T1000 (cell line): ENCODE measurements around the gene NBPF1.
"Not testable (repeated sequence)": the region's sequence is repeated elsewhere in the genome, so short reads cannot be mapped to it uniquely, and the experiment has no call there.

Experiments used
- DNase-seq: peaks from one replicate; lab custom pipeline; 2025; ENCODE audit warnings: mixed read lengths; lab: John Stamatoyannopoulos, UW

The NBPF1 gene

DNA sequence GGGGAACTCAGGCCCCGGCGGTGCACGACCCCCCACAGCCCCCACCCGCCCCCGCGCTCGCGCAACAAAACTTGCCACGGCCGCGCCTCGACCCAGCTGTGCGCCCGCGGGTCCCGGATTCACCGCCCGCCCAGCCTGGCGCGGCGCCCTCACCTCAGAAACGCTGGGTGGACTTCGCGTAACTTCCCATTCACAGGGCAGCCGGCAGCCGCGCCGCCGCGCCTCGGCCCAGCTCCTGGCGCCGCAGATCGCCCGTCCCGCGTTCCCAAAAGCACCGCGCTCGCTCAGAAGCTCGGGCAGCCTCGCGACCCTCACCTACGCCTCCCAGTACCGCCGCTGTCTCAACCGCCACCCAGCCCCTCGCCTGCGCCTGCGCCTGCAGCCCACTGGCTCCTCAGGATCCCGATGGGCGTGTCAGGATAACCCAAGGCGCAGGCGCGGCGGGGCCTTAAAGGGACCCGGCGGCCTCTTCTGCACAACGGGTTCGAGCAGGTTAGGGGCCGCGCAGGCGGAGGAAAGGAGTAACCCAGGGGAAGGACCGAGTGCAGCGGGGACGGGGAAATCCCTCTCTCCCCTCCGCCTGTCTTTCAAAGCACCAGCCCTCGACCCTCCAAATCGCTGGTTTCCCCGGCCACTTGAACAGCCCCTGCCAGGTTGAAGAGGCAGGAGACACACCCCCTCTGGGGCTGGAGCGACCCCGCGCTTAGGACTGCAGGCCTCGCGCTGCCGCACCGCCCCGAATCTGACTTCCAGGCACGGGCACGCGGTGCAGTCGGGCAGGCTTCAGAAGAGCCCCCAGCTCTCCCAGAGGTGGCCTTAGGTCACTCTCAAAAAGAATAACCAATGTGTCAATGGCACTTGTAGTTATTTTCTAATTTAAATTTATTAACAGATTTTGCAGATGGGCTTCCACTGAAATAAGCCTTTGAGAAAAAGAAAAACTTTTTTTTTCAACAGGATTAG, at the start of gene NBPF1:
Gene NBPF1 (minus strand): TSS at position 380 of the 963 bp plus-strand sequence.
- DNase-seq = peak; percentile 96

- DNase-seq = not testable (repeated sequence)
Observed at GRCh38 chr1:16658234-16658633, 44.9 kb upstream of the NBPF1 start.

GRCh38 chr1:16656981-16657683, 43.8 kb upstream of the NBPF1 start:
- not testable (repeated sequence) for DNase-seq

GRCh38 chr1:16656574-16656973, 43.2 kb upstream of the NBPF1 start:
- not testable (repeated sequence) for DNase-seq

DNA sequence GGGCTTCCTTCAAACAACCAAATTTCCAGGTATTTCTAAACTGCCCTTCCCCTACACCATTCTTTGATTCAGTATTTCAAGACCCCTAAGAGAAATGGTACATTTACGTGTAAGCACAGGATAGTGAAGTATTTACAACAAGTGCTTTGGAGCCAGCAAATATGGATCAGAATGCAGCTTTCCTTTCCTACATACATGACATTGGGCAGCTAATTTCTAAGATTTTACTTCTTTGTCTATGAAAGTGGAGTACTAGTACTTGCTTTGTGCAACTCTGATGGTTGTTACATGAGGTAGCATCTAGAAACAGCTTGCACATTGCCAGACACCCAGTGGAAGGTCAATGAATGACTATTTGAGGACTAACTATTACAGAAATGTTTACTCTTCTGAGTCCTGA, 38.2 kb upstream of the NBPF1 start:
- not testable (repeated sequence) for DNase-seq

GRCh38 chr1:16649960-16650359, 36.6 kb upstream of the NBPF1 start:
- not testable (repeated sequence) for DNase-seq

DNA sequence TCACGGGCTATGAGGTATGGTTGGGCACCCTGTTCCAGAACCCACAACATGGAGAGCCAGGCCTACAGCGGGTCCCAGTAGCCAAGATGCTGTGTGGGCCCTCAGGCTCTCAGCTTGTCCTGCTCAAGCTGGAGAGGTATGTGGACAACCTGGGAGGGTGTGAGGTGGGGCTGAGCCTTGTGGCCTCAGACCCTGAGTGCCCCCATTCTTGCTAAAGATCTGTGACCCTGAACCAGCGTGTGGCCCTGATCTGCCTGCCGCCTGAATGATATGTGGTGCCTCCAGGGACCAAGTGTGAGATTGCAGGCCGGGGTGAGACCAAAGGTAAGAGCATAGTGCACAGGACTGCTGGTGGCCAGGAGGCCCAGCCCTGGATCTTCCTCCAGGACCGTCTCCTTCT, 36.0 kb upstream of the NBPF1 start:
- DNase-seq = not testable (repeated sequence)

GRCh38 chr1:16648756-16649155, 35.4 kb upstream of the NBPF1 start:
- not testable (repeated sequence) for DNase-seq

DNA sequence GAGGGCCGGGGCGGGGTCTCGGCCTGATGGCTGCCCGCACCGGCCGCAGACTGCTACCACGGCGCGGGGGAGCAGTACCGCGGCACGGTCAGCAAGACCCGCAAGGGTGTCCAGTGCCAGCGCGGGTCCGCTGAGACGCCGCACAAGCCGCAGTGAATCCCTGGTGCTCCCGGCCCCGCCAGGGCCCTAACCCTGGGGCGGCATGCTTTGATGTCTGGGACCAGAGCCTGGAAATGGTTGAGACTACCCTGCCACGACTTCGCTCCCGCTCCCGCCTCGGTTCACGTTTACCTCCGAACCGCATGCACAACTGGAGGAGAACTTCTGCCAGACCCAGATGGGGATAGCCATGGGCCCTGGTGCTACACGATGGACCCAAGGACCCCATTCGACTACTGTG, 34.9 kb upstream of the NBPF1 start:
- not testable (repeated sequence) for DNase-seq

GRCh38 chr1:16647179-16648176, 34.1 kb upstream of the NBPF1 start:
- not testable (repeated sequence) for DNase-seq

DNA sequence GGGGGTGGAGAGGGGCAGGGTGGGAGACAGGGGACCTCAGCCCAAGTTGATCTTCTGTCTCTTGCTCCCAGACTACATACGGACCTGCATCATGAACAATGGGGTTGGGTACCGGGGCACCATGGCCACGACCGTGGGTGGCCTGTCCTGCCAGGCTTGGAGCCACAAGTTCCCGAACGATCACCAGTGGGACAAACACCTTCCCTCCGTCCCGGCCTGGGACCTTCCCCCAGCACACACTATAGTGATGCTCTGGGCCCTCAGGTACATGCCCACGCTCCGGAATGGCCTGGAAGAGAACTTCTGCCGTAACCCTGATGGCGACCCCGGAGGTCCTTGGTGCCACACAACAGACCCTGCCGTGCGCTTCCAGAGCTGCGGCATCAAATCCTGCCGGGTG, 33.4 kb upstream of the NBPF1 start:
- not testable (repeated sequence) for DNase-seq

DNA sequence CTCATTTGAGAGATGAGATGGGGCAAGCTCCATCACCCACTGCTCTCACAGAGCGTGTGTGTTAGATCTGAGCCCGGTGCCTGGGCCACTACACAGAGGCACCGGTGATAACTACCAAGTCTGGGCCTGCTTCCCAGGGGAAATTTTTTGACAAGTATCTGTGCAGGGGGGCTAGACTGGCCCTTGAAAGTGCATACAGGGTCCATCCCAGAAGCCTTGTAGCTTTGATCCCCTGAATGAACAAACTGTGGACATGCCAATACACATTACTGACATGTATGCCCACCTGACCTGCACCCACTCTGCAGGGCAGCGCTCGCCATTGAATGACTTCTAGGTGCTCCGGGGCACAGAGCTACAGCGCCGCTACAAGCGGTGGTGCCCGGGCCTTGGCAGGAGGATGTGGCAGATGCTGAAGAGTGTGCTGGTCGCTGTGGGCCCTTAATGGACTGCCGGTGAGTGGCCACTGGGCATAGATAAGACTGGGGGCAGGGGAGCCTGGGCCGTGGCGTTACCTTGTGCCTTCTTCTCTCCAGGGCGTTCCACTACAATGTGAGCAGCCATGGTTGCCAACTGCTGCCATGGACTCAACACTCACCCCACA, 32.8 kb upstream of the NBPF1 start:
- DNase-seq = not testable (repeated sequence)

DNA sequence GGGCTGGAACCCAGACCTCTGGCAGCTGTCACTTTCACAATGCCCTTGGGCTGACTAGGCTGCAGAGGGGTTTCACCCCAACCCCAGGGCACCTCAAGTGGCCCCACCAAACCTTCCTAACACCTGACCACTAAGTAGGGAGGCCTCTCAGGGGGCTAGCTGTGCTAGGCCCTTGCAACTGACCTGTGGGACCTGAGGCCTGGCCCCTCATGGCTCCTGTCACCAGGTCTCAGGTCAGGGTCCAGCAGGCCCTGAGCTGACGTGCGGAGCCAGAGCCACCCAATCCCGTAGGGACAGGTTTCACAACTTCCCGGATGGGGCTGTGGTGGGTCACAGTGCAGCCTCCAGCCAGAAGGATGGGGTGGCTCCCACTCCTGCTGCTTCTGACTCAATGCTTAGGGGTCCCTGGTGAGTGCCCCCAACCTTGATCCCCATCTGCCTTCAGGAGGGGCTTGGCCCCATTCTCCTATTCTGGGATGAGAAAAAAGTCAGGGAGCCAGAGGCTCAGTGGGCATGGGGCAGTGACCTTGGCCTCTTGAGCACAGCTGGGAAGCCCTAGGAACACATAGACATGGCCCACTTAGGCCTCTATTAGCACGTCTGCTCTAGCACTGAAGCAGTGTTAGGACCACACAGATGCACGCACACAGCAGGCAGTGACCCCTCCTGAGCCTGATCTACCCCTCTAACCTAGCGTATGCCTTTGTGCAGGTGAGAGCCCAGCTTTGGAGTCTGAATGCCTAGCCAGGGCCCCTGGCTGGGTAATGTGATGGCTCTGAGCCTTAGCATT, 32.1 kb upstream of the NBPF1 start:
- DNase-seq = not testable (repeated sequence)

DNA sequence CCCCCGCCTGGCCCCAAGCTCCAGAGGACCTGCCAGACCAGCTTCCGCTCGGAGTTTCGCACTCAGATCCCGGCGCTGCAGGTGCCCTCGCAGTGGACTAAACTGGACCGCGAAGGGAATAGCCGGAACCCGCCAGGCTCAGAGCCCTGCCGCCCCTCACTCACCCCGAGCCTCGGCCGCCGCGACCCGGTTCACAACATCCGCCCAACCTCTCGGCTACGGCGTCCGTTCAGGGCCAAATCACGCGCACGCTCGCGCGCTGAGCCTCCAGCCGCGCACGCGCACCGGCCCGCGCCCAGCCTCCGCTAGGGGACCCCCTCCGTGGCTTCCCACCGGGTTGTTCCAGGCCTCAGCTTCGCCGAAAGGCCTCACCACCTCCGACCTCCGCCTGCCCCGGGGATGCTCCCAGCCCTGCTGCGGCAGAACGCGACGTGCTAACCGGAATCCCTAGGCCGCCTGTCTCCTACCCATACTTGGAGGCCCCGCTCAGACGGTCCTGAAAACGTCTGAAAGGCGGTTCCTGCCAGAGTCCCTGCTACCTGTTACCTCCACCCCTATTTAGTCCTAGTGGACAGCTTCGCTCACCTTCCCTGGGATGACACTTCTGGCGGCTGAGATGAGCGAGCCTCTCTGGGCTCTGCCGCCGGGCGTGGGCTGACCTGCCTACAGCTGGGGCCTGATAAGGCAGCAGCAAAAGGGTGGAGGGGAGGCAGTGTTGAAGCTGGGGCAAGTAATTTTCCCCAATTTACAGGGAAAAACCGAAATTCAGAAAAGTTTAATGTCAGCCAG, 31.3 kb upstream of the NBPF1 start:
- DNase-seq = peak; percentile 96

DNA sequence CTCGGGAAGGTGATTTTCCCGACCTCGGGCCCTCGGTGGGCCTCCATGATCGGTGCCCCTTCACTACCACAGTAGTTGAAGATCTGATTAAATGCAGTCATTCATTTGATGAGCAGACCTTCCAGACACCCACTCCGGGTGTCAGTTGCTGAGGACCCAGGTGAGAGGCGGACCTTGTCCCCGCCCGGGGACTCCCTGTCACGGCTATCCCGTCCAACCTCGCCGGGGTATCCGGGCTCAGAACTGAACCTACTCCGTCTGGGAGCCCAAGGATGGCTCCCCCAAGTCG, 30.8 kb upstream of the NBPF1 start:
- DNase-seq = no peak

- DNase-seq = not testable (repeated sequence)
Observed at GRCh38 chr1:16643476-16644192, 30.3 kb upstream of the NBPF1 start.

GRCh38 chr1:16643001-16643411, 29.6 kb upstream of the NBPF1 start:
- DNase-seq = not testable (repeated sequence)

DNA sequence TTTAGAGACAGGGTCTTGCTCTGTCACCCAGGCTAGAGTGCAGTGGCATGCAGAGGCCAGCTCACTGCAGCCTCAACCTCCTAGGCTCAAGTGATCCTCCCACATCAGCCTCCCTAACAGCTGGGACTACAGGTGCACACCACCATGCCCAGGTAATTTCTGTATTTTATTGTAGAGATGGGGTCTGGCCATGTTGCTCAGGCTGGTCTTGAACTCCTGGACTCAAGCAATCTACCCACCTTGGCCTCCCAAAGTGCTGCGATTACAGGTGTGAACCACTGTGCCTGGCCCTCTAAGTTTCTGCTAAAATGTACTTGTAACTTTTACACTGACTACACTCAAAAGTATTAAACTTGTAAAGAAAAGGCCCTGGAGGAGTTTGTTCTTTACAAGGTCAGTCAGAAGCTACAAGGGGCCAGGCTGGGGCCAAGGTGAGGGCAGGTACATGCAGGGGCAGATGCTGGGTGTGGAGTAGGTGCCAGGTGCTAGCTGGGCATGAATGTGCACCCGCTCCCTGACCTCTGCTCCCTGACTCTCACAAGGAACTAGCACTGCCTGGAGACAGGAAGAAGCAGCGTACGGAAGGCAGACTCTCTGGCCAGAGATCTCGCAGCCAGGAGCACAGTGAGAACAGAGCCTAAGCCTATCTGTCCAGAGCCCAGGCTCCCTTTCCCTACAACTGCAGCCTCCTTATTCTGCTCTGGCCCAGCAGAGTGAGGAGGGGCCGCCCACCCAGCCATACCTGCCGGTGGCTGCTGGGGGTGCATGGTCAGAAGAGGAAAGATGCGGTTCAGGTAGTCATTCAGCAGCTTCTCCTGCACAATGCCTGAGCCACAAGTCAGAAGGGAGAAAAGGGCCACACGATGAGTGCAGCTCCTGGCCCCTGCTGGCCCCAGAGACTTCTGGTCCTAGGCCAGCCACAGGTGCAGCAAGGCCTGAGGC, 28.9 kb upstream of the NBPF1 start:
- DNase-seq = not testable (repeated sequence)
